Smooth muscle cell of bladder (primary cell): ENCODE results near the gene FPGT. TPM values are rescaled to one million over a fixed set of nuclear protein-coding genes. Genes with fewer than 3 reads are reported as not detected.

Experiments
- total RNA-seq: library from RNA; depleted of rRNA; stranded (reverse); fragments of >200 nt; gene quantifications from 2 replicates; pipeline ENCODE4 v1.2.3, GENCODE V29; 2014

FPGT gene
- total RNA-seq: 11.1 and 13.9 TPM in 2 replicates

DNA sequence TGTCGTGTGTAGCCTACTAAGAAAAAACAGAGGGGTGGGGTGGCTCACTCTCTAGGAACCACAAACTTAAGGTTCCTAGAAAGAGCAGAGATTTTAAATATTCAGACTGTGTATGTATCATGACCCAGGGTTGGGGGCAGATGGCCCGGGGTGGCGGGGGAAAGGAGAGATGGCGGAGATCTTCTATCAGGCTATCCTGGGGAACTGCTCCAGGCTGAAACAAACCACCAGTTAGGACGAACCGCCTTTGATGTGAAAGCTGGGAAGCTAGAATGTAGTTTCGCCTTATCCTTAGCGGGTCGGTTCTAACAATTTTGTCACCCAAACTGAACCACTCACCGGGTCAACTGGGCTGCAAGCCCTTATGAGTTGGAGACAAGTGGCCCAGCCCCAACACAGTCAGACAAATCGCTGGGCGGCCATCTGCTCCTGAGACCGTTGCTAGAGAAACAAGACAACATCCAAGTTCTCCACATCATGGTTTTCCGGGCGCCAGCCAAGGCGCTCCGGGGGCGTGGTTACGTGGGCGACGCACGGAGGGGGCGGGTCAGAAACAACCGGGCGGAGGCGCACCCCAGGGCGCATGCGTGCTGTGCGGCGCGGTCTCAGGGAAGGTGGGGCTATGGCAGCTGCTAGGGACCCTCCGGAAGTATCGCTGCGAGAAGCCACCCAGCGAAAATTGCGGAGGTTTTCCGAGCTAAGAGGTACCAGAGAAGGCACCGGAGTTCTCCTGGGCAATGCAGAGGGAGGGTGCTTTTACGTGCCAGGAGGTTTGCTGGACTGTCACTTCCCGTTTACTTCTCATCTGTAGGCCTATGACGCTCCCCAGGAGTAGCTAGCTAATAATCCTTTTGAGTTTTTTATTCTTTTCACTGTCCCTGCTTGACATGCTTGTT, at the start of gene FPGT, which contains the start of gene LRRIQ3:
TSS of gene FPGT (plus strand) at position 586 of the 896 bp plus-strand sequence. CDS start at position 623, 37 bp downstream.
TSS of gene LRRIQ3 (minus strand) at position 520 of the 896 bp plus-strand sequence. CDS start 14,492 bp downstream, outside the sequence.

DNA sequence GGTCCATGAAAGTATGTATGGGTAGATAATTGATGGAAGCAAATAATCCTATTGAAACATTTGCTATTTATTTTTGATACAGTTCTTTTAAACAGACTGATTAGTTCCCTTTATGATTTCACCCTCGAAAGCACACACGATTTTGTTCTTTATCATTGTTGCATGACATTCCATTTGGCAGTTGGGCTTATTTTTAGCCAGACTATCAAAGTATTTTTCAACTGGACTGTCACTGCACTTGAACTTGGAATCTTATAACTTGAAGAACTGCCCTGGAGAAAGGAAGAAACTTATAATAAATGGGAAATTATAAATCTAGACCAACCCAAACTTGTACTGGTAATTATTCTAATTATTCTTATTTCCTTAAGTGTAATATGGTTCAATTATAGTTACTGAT, 37.1 kb downstream of the FPGT start, which contains the start of gene TNNI3K:
TSS of gene TNNI3K (plus strand) at position 235 of the 400 bp plus-strand sequence. CDS start at position 300, 65 bp downstream.

Other genes starting within 250 kb of the FPGT start
- 1.1 TPM in 2 replicates for gene LRRIQ3, start 66 bp upstream of the FPGT start, total RNA-seq
- 1.1 and 1.6 TPM in 2 replicates for gene TNNI3K, start 37.1 kb downstream of the FPGT start, total RNA-seq